ENCODE results near the gene C17orf58. TPM values are rescaled to one million over a fixed set of nuclear protein-coding genes. Genes with fewer than 3 reads are reported as not detected.

C17orf58 gene
- total RNA-seq, 1 experiment from 2014 or later = 14.4 TPM

DNA sequence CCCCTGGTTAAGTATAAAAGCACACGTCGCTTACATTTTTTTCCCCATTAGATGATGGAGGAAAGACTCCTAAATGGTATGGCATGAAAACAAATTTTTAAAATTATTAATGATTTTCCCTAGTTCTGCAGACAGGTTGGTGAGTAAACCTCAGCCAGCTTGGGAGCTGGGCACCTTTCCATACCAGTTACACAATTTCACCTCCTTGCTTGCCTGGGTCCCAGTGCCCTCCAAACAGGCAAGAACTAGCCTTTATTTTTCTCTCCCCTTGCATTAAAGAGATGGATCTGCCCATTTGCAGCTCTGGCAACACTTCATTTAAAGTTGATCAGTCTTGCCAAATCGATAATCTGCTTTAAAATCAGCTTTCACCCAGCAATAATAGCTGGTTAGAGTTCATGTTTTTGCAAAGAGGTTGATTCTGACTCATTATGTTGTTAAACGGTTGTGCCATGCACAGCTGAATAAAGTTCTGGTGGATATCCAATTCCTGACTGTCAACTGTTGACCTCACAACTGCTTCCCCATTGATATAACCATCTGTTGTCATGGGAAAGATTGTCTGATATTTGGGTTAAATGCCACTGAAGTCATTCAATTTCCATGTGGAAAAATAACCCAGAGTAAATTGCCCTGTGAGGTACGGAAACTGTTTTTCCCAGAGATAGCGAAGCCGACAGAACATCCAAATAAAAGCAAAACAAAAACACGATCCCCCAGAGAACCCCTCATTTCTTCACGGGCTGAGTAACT, 1.3 kb downstream of the C17orf58 start:
- peak overlapping the region; percentile 53 for H3K4me3 ChIP-seq (ENCODE audit: low read depth, low read length)
- DNase-seq = no peak
- H3K27me3 ChIP-seq (replicated peaks; ENCODE audit: control insufficient read depth, insufficient read depth, low read length) = no peaks in the 10 kb centered on the region
- H3K4me1 Mint-ChIP-seq (ENCODE audit: low read depth, unreplicated experiment) = peaks cover 15% of the 10 kb centered on the region
- BruUV-seq (replicated peaks) = TSS peak; percentile 19
- no peaks in the 10 kb centered on the region for H3K9me3 ChIP-seq
- H3K36me3 ChIP-seq (ENCODE audit: control insufficient read depth, insufficient read depth, low read length) = no peaks in the 10 kb centered on the region
- TF ChIP-seq, protein P1, sequence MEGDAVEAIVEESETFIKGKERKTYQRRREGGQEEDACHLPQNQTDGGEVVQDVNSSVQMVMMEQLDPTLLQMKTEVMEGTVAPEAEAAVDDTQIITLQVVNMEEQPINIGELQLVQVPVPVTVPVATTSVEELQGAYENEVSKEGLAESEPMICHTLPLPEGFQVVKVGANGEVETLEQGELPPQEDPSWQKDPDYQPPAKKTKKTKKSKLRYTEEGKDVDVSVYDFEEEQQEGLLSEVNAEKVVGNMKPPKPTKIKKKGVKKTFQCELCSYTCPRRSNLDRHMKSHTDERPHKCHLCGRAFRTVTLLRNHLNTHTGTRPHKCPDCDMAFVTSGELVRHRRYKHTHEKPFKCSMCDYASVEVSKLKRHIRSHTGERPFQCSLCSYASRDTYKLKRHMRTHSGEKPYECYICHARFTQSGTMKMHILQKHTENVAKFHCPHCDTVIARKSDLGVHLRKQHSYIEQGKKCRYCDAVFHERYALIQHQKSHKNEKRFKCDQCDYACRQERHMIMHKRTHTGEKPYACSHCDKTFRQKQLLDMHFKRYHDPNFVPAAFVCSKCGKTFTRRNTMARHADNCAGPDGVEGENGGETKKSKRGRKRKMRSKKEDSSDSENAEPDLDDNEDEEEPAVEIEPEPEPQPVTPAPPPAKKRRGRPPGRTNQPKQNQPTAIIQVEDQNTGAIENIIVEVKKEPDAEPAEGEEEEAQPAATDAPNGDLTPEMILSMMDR (IDR thresholded peaks at IDR 0.05; ENCODE audit: insufficient read depth in 1 of 2, low read depth in 1 of 2, low read length in 1 of 2, severe bottlenecking in 1 of 2, unreplicated experiment in 1 of 2) = no peak
- H3K36me3 Mint-ChIP-seq (ENCODE audit: insufficient read depth, unreplicated experiment) = peaks cover 5% of the 10 kb centered on the region
- no peaks in the 10 kb centered on the region for H3K9me3 Mint-ChIP-seq (ENCODE audit: unreplicated experiment)
- peaks cover 6% of the 10 kb centered on the region; the same call in 1 of the 2 replicates for H3K4me1 ChIP-seq
- ChIA-PET CTCF (interaction anchor here (1.1 kb wide), 2 partner anchors 14 to 25 kb away, joined by 4 to 7 read pairs; no protein-coding TSS in a partner anchor), POLR2A (no interaction called here)
- intact Hi-C loops (cut with micrococcal nuclease; ENCODE audit: unreplicated experiment) = no loop called here
- H3K27ac Mint-ChIP-seq (ENCODE audit: unreplicated experiment) = peak overlapping the region; percentile 76
- no peaks in the 10 kb centered on the region for H3K27me3 Mint-ChIP-seq (ENCODE audit: insufficient read depth, unreplicated experiment)
- H3K4me3 Mint-ChIP-seq (ENCODE audit: unreplicated experiment) = peak overlapping the region; percentile 92

DNA sequence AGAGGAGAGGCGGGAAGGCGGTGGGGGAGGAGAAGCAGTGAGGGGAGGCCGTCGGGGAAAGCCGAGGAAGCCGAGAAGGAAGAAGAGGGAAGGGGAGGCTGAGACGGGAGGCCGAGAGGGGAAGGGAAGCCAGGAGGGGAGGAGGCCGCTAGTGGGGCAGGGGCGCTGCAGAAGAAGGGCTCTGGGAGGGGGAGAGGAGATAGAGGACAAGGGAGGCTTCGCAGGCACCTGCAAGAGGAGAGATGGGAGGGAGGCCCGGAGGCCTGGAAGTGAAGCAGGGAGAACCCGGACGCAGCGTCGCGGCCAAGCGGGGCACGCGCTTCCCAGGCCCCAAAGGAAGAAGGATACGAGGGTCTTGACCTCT, 2.3 kb downstream of the C17orf58 start:
- TF ChIP-seq, protein P1 (IDR thresholded peaks at IDR 0.05; ENCODE audit: insufficient read depth in 1 of 2, low read depth in 1 of 2, low read length in 1 of 2, severe bottlenecking in 1 of 2, unreplicated experiment in 1 of 2) = no peak
- H3K9me3 ChIP-seq = no peaks in the 10 kb centered on the region
- intact Hi-C loops (cut with micrococcal nuclease; ENCODE audit: unreplicated experiment) = loop anchor here (1.0 kb wide), 1 partner anchor 26 kb away; no protein-coding TSS in a partner anchor
- H3K4me3 ChIP-seq (ENCODE audit: low read depth, low read length) = peak overlapping the region; percentile 61
- Mint-ChIP-seq H3K4me1 (ENCODE audit: low read depth, unreplicated experiment) (peaks cover 15% of the 10 kb centered on the region), H3K9me3 (ENCODE audit: unreplicated experiment) (no peaks in the 10 kb centered on the region), H3K27ac (ENCODE audit: unreplicated experiment) (peak overlapping the region; percentile 76), H3K4me3 (ENCODE audit: unreplicated experiment) (peak overlapping the region; percentile 92), H3K27me3 (ENCODE audit: insufficient read depth, unreplicated experiment) (no peaks in the 10 kb centered on the region), H3K36me3 (ENCODE audit: insufficient read depth, unreplicated experiment) (peaks cover 5% of the 10 kb centered on the region)
- no peaks in the 10 kb centered on the region for H3K27me3 ChIP-seq (replicated peaks; ENCODE audit: control insufficient read depth, insufficient read depth, low read length)
- no TSS peak for BruUV-seq (replicated peaks)
- no peak for DNase-seq
- peaks cover 6% of the 10 kb centered on the region; the same call in 1 of the 2 replicates for H3K4me1 ChIP-seq
- ChIA-PET CTCF (interaction anchor here (1.1 kb wide), 1 partner anchor 15 kb away, joined by 7 read pairs; no protein-coding TSS in a partner anchor), POLR2A (interaction anchor here (0.5 to 1.0 kb wide), 3 partner anchors 26 to 464 kb away, joined by 3 to 5 read pairs (median 4); partner anchors contain the start of genes KPNA2 and WIPI1)
- H3K36me3 ChIP-seq (ENCODE audit: control insufficient read depth, insufficient read depth, low read length) = no peaks in the 10 kb centered on the region

DNA sequence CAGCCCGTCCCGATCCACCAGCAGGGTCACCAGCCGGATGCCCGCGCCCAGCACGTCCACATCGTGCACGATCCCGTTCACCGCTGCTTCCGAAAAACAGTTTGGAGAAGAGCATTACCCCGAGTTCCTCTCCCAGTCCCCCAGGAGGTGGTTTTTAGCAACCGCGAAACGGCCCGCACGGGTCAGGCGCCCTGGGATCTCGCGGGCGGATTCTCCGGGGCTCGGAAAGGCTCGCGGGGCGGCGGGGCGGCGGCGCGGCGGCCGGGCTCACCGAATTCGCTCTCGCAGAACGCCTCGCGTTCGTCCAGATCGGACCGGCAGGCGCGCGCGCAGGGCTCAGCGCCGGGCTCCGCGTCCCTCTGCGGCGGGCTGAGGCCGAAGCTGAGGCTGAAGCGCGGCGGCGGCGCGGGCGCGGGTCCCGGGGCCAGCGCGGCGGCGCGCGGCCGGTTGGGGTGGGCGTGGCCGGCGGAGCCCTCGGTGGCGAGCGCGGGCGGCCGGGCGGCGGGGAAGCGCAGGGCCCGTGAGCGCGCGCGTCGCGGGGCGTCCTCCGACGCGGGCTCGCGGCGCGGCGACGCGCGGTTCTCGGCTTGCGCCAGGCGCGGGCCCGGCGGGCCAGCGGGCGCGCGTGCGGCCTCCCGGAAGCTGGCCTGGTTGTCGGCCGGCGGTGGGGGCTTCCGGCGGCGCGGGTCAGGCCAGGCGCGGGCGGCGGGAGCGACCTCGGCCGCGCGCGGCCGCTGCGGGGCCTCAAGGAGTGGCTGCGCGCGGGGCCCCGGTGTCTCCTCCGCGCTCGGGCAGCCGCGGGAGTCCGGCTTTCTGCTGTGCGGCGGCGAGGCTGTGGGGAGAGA, 2.9 kb downstream of the C17orf58 start:
- intact Hi-C loops (cut with micrococcal nuclease; ENCODE audit: unreplicated experiment) = loop anchor here (1.0 kb wide), 1 partner anchor 27 kb away; no protein-coding TSS in a partner anchor

More for the DNA sequence above, 2.9 kb downstream of the C17orf58 start:
- Mint-ChIP-seq H3K4me1 (ENCODE audit: low read depth, unreplicated experiment) (peaks cover 15% of the 10 kb centered on the region), H3K36me3 (ENCODE audit: insufficient read depth, unreplicated experiment) (peaks cover 5% of the 10 kb centered on the region), H3K9me3 (ENCODE audit: unreplicated experiment) (no peaks in the 10 kb centered on the region), H3K4me3 (ENCODE audit: unreplicated experiment) (peak overlapping the region; percentile 96), H3K27me3 (ENCODE audit: insufficient read depth, unreplicated experiment) (no peaks in the 10 kb centered on the region), H3K27ac (ENCODE audit: unreplicated experiment) (peak overlapping the region; percentile 94)
- no peaks in the 10 kb centered on the region for H3K9me3 ChIP-seq
- no peaks in the 10 kb centered on the region for H3K36me3 ChIP-seq (ENCODE audit: control insufficient read depth, insufficient read depth, low read length)
- ChIA-PET CTCF (interaction anchor here (1.1 kb wide), 1 partner anchor 16 kb away, joined by 7 read pairs; no protein-coding TSS in a partner anchor), POLR2A (interaction anchor here (0.5 to 1.0 kb wide), 4 partner anchors 26 to 464 kb away, joined by 3 to 5 read pairs (median 4); partner anchors contain the start of genes KPNA2 and WIPI1)
- no TSS peak for BruUV-seq (replicated peaks)
- TF ChIP-seq, protein P1 (IDR thresholded peaks at IDR 0.05; ENCODE audit: insufficient read depth in 1 of 2, low read depth in 1 of 2, low read length in 1 of 2, severe bottlenecking in 1 of 2, unreplicated experiment in 1 of 2) = no peak
- DNase-seq = peak; percentile 84 to 93
- H3K27me3 ChIP-seq (replicated peaks; ENCODE audit: control insufficient read depth, insufficient read depth, low read length) = no peaks in the 10 kb centered on the region
- H3K4me1 ChIP-seq = peaks cover 6% of the 10 kb centered on the region; the same call in 1 of the 2 replicates
- H3K4me3 ChIP-seq (ENCODE audit: low read depth, low read length) = peak overlapping the region; percentile 68

Measured in Caco-2 (cell line).